ENCODE results near the gene CSNK1A1L. TPM values are rescaled to one million over a fixed set of nuclear protein-coding genes. Genes with fewer than 3 reads are reported as not detected.

Gene CSNK1A1L
- total and polyA plus RNA-seq, 2 of the 8 experiments (the other 6 are each of a cell fraction or from before 2014, with no cell fraction given): not detected

- TF ChIP-seq RNF2 (IDR thresholded peaks at IDR 0.05; ENCODE audit: borderline replicate concordance, low read depth, low read length, missing control alignments, poor library complexity, severe bottlenecking): no peak
- TF ChIP-seq TCF12 (IDR thresholded peaks at IDR 0.05; ENCODE audit: low read depth, low read length): no peak
Observed at GRCh38 chr13:37089495-37089894, 16.0 kb downstream of the CSNK1A1L start (continued).

All from H1 (cell line).